Activated T-helper 1 cell treated with Interleukin-2 at 50 U/mL for 16 hours (primary cell): ENCODE data around the gene AP3D1.
A peak's percentile ranks its signal among the peaks of the same experiment; 100 is the strongest.

Experiments used
- DNase-seq: peaks from one replicate; pipeline ENCODE4 v3.0.0-alpha.2; 2020; ENCODE audit warnings: low read depth

The AP3D1 gene

GRCh38 chr19:2084993-2085720, 66.2 kb downstream of the AP3D1 start:
- DNase-seq: peak; percentile 92

GRCh38 chr19:2083174-2083854, 68.1 kb downstream of the AP3D1 start:
- DNase-seq: peak; percentile 62

GRCh38 chr19:2081873-2082810, 69.2 kb downstream of the AP3D1 start:
- DNase-seq: no peak

GRCh38 chr19:2080336-2080988, 70.9 kb downstream of the AP3D1 start:
- DNase-seq: no peak

- DNase-seq: no peak
Measured at GRCh38 chr19:2079865-2080301, 71.5 kb downstream of the AP3D1 start.

- DNase-seq: no peak
Measured at GRCh38 chr19:2079076-2079864, 72.1 kb downstream of the AP3D1 start.

- DNase-seq: no peak
Measured at GRCh38 chr19:2077833-2078619, 73.3 kb downstream of the AP3D1 start.

GRCh38 chr19:2077398-2077797, 74.0 kb downstream of the AP3D1 start:
- no peak for DNase-seq

- no peak for DNase-seq
Measured at GRCh38 chr19:2076526-2076944, 74.8 kb downstream of the AP3D1 start.

GRCh38 chr19:2072757-2073551, 78.4 kb downstream of the AP3D1 start:
- no peak for DNase-seq

GRCh38 chr19:2070986-2071673, 80.2 kb downstream of the AP3D1 start:
- no peak for DNase-seq

GRCh38 chr19:2070436-2070827, 80.9 kb downstream of the AP3D1 start:
- DNase-seq: no peak

- no peak for DNase-seq
Measured at GRCh38 chr19:2064788-2065524, 86.4 kb downstream of the AP3D1 start.

GRCh38 chr19:2064395-2064787, 87.0 kb downstream of the AP3D1 start:
- DNase-seq: no peak

- no peak for DNase-seq
Measured at GRCh38 chr19:2063824-2064223, 87.5 kb downstream of the AP3D1 start.

- DNase-seq: no peak
Measured at GRCh38 chr19:2062770-2063169, 88.6 kb downstream of the AP3D1 start.

- no peak for DNase-seq
Measured at GRCh38 chr19:2062389-2062729, 89.0 kb downstream of the AP3D1 start.
